HG03108 (cell line): ENCODE measurements around the gene TGM1.
"Not testable (repeated sequence)": the region's sequence is repeated elsewhere in the genome, so short reads cannot be mapped to it uniquely, and the experiment has no call there.

ENCODE experiments used
- ATAC-seq: cut with Tn5 transposase; IDR thresholded peaks from one replicate; pipeline ENCODE4 v1.9.1; 2021; ENCODE audit warnings: moderate library complexity; ENCODE audit not compliant: unreplicated experiment

The TGM1 gene

GRCh38 chr14:24207625-24208024, 55.4 kb downstream of the TGM1 start:
- ATAC-seq: no peak

- no peak for ATAC-seq
Observed at GRCh38 chr14:24207104-24207551, 55.8 kb downstream of the TGM1 start.

- ATAC-seq: no peak
Observed at GRCh38 chr14:24206260-24207103, 56.5 kb downstream of the TGM1 start.

GRCh38 chr14:24204163-24205146, 58.5 kb downstream of the TGM1 start:
- no peak for ATAC-seq

GRCh38 chr14:24203249-24203886, 59.6 kb downstream of the TGM1 start:
- not testable (repeated sequence) for ATAC-seq

- ATAC-seq: not testable (repeated sequence)
Observed at GRCh38 chr14:24202538-24202937, 60.4 kb downstream of the TGM1 start.
